ENCODE results near the gene ANKRD39. TPM values are rescaled to one million over a fixed set of nuclear protein-coding genes. Genes with fewer than 3 reads are reported as not detected.

ANKRD39 gene
- total and polyA plus RNA-seq, 2 of the 8 experiments (the other 6 are each of a cell fraction or from before 2014, with no cell fraction given) = 18.5 to 21.3 TPM

DNA sequence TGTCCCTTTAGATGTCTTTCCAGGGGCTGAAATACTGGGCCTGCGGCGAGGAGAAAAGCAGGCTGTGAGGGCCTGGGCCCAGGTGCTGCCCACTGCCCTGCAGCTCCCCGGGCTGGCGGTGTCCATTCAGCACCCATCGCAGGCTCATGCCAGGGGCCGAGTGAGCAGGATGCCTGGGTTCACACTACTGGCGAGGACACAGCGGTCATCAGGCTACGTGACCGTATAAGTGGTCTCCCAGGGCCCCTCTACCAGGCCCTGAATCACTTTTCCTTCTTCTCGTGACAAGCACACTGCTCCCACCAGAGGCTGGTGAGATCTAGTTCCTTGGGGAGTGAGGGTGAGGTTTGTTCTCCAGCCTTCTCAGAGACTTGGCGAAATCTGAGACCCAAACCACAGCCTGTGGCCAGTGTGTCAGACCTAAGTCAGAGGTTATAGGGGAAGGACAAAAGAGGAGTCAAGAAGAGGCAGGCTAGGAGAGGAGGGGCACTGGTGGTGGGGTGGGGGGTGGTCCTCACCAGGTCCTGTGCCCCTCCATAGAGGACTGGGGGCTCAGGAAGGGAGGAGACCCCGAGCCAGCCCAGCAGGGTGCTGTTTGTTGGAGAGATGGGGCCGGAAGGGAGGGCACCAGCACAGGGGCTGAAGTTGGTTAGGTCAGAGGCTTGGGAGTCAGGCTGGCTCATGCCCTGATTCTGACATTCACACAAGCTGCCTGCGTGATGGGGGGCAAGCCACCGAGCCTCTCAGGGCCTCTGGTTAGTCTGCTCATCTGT is 18.6 kb upstream of the ANKRD39 start:
- H3K4me3 ChIP-seq (ENCODE audit: extremely low read depth in 1 of 4, insufficient read depth in 2 of 4, low read depth in 3 of 4, low read length in 4 of 4) = no peak overlapping the region
- H2AFZ ChIP-seq (ENCODE audit: low read length) = no peak overlapping the region
- H3K9me3 ChIP-seq (ENCODE audit: insufficient read depth in 2 of 2, low read depth in 1 of 2, low read length in 1 of 2) = no peaks in the 10 kb centered on the region
- H3K4me1 ChIP-seq (replicated peaks in 1 of 4; ENCODE audit: control insufficient read depth in 3 of 4, insufficient read depth in 4 of 4, low read length in 3 of 4) = peaks cover 8 to 36% (median 27%) of the 10 kb centered on the region in 4 experiments
- H3K36me3 ChIP-seq (ENCODE audit: control insufficient read depth in 2 of 4, insufficient read depth in 4 of 4, low read length in 3 of 4) = no peaks in the 10 kb centered on the region
- H3K4ac ChIP-seq (replicated peaks; ENCODE audit: insufficient read length, low read depth, low read length) = no peak overlapping the region
- H3K79me2 ChIP-seq (ENCODE audit: control insufficient read depth in 1 of 2, insufficient read depth in 2 of 2, low read length in 2 of 2) = no peaks in the 10 kb centered on the region
- no peak overlapping the region for H3K27ac ChIP-seq (ENCODE audit: low read depth, low read length)
- H4K8ac ChIP-seq (ENCODE audit: extremely low read depth, insufficient read depth, low read length) = 0 out of 2 replicates have a peak overlapping the region, but pooled peaks have one; percentile 21
- no peak overlapping the region for H3K23ac ChIP-seq (ENCODE audit: insufficient read length)
- no peak for FAIRE-seq
- H2BK15ac ChIP-seq (ENCODE audit: low read length) = peak overlapping the region; percentile 31; the same call in 1 of the 2 replicates
- 0 out of 7 replicates have a peak overlapping the region, but pooled peaks of 1 of the 4 experiments have one; percentile 21 for H3K9ac ChIP-seq (replicated peaks in 1 of 4; ENCODE audit: extremely low read depth in 1 of 4, low read depth in 3 of 4, low read length in 3 of 4)
- POLR2A ChIA-PET (ENCODE audit: partially characterized antibody) = interaction anchor here (0.6 to 1.9 kb wide), 6 partner anchors 7 to 106 kb away, joined by 3 to 5 read pairs (median 3); no protein-coding TSS in a partner anchor
- no peaks in the 10 kb centered on the region for H4K20me1 ChIP-seq (replicated peaks in 1 of 2; ENCODE audit: control insufficient read depth in 1 of 2, insufficient read depth in 2 of 2, low read length in 2 of 2)
- H4K5ac ChIP-seq (ENCODE audit: insufficient read length, low read depth, low read length) = no peak overlapping the region
- H2BK12ac ChIP-seq (ENCODE audit: low read depth, low read length) = peak overlapping the region; percentile 87; the same call in 1 of the 2 replicates
- H4K91ac ChIP-seq (replicated peaks; ENCODE audit: insufficient read length, low read length) = no peak overlapping the region
- no peaks in the 10 kb centered on the region for H3K79me1 ChIP-seq (ENCODE audit: low read depth, low read length)
- H3K18ac ChIP-seq (ENCODE audit: extremely low read depth, low read length) = peak overlapping the region; percentile 64
- WGBS, 2 experiments (ENCODE audit: extremely low coverage in 1 of 2, insufficient coverage in 1 of 2, insufficient read length in 1 of 2, insufficient replicate concordance in 2 of 2, low coverage in 1 of 2, low lambda C conversion rate in 2 of 2, missing lambda C conversion rate in 1 of 2) = 83% methylated on average over 16 of the region's 16 CpGs; no CpG with 5 or more reads in 1 of the 2 experiments
- H3K27me3 ChIP-seq (replicated peaks in 1 of 4; ENCODE audit: control insufficient read depth in 3 of 4, extremely low read depth in 1 of 4, insufficient read depth in 3 of 4, low read length in 3 of 4) = no peaks in the 10 kb centered on the region
- H2BK120ac ChIP-seq (replicated peaks; ENCODE audit: low read depth, low read length) = no peak overlapping the region
- peak overlapping the region; percentile 64; the same call in 1 of the 2 replicates for H2BK5ac ChIP-seq (ENCODE audit: low read depth, low read length)
- H2BK20ac ChIP-seq (ENCODE audit: low read length) = peak overlapping the region; percentile 80; the same call in 1 of the 2 replicates
- peaks cover 2% of the 10 kb centered on the region; the same call in 1 of the 2 replicates for H3K23me2 ChIP-seq (ENCODE audit: low read depth, low read length)
- no peak overlapping the region; the same call in 1 of the 2 replicates for H2AK5ac ChIP-seq (ENCODE audit: low read depth, low read length)
- no peak overlapping the region for H3K56ac ChIP-seq (replicated peaks; ENCODE audit: insufficient read length, low read depth, low read length)
- CTCF ChIA-PET (ENCODE audit: partially characterized antibody) = interaction anchor here (1.1 to 8.1 kb wide), 10 partner anchors 6 to 75 kb away, joined by 3 to 48 read pairs (median 4); partner anchors contain the start of gene ANKRD39
- no peak overlapping the region for H3K4me2 ChIP-seq (ENCODE audit: insufficient read depth in 1 of 2, low read depth in 2 of 2, low read length in 2 of 2)
- no peak overlapping the region for H3K14ac ChIP-seq (ENCODE audit: insufficient read length)
- no peak for DNase-seq (ENCODE audit: low read depth in 1 of 2, low spot score in 2 of 2)
- TF ChIP-seq CBX5 (IDR thresholded peaks at IDR 0.05; ENCODE audit: low read depth, low read length) (no peak), CEBPB (IDR thresholded peaks at IDR 0.05; ENCODE audit: low read depth, low read length) (no peak), POU5F1 (IDR thresholded peaks at IDR 0.05; ENCODE audit: low read depth, low read length) (no peak), SP2 (IDR thresholded peaks at IDR 0.05; ENCODE audit: low read length) (no peak), BRCA1 (IDR thresholded peaks at IDR 0.05; ENCODE audit: low read depth, low read length) (no peak), MAFK (IDR thresholded peaks at IDR 0.05; ENCODE audit: low read depth, low read length) (no peak), CBX8 (IDR thresholded peaks at IDR 0.05; ENCODE audit: borderline replicate concordance, low read depth, low read length) (no peak), SIN3A (conservative IDR thresholded peaks at IDR 0.05 in 1 of 2, IDR thresholded peaks at IDR 0.05 in 1 of 2; ENCODE audit: low read depth in 1 of 2, low read length in 2 of 2) (no peak), SIX5 (IDR thresholded peaks at IDR 0.05; ENCODE audit: low read depth, low read length) (no peak), SP4 (IDR thresholded peaks at IDR 0.05; ENCODE audit: low read length) (no peak), ATF3 (IDR thresholded peaks at IDR 0.05; ENCODE audit: insufficient read depth, low read depth, low read length) (no peak), PHF8 (conservative IDR thresholded peaks at IDR 0.05; ENCODE audit: low read depth, low read length) (no peak)

Data from H1 (cell line).